Measurements from ENCODE around the gene TTC32. TPM values are rescaled to one million over a fixed set of nuclear protein-coding genes. Genes with fewer than 3 reads are reported as not detected.

The TTC32 gene
- total and polyA plus RNA-seq, 8 donors: 3.2 to 24.3 (median 5.2) TPM

GRCh38 chr2:19887510-19887909, 14.3 kb downstream of the TTC32 start:
- no peak for DNase-seq

GRCh38 chr2:19886261-19886660, 15.5 kb downstream of the TTC32 start:
- Histone ChIP-seq H3K27ac (no peak overlapping the region), H3K27me3 (no peaks in the 10 kb centered on the region), H3K36me3 (no peaks in the 10 kb centered on the region), H3K4me3 (no peak overlapping the region), H3K9me3 (no peaks in the 10 kb centered on the region), H3K4me1 (no peaks in the 10 kb centered on the region)
- 74 to 89% methylated on average over 11 of the region's 11 CpGs for WGBS, 2 donors
- no peak for ATAC-seq
- intact Hi-C loops (cut with DNase I): no loop called here
- TF ChIP-seq CTCF (IDR thresholded peaks at IDR 0.05): no peak
- FAIRE-seq: no peak
- DNase-seq: no peak

More at GRCh38 chr2:19887510-19887909, 14.3 kb downstream of the TTC32 start:
- no peaks in the 10 kb centered on the region for H3K9me3 ChIP-seq
- no peaks in the 10 kb centered on the region for H3K36me3 ChIP-seq
- no peaks in the 10 kb centered on the region for H3K4me1 ChIP-seq
- FAIRE-seq: no peak
- no peak overlapping the region for H3K27ac ChIP-seq
- H3K27me3 ChIP-seq: no peaks in the 10 kb centered on the region
- H3K4me3 ChIP-seq: no peak overlapping the region
- peak in 1 of 4 donors; percentile 14 for ATAC-seq
- TF ChIP-seq CTCF (IDR thresholded peaks at IDR 0.05): no peak
- WGBS, 2 donors: 81 to 85% methylated on average over 7 of the region's 7 CpGs
- intact Hi-C loops (cut with DNase I): no loop called here

GRCh38 chr2:19885791-19886190, 16.0 kb downstream of the TTC32 start:
- intact Hi-C loops (cut with DNase I): no loop called here
- no peak for DNase-seq
- no peak for ATAC-seq
- no peak for TF ChIP-seq CTCF (IDR thresholded peaks at IDR 0.05)
- no peaks in the 10 kb centered on the region for H3K36me3 ChIP-seq
- H3K9me3 ChIP-seq: no peaks in the 10 kb centered on the region
- H3K4me3 ChIP-seq: no peak overlapping the region
- H3K27ac ChIP-seq: no peak overlapping the region
- FAIRE-seq: no peak
- no peaks in the 10 kb centered on the region for H3K4me1 ChIP-seq
- 70 to 84% methylated on average over 7 of the region's 7 CpGs for WGBS, 2 donors
- H3K27me3 ChIP-seq: no peaks in the 10 kb centered on the region

- no peaks in the 10 kb centered on the region for H3K36me3 ChIP-seq
- no peak for TF ChIP-seq CTCF (IDR thresholded peaks at IDR 0.05)
- no peak overlapping the region for H3K4me3 ChIP-seq
- ATAC-seq: no peak
- no peaks in the 10 kb centered on the region for H3K4me1 ChIP-seq
- H3K27me3 ChIP-seq: no peaks in the 10 kb centered on the region
- no peak overlapping the region for H3K27ac ChIP-seq
- no peaks in the 10 kb centered on the region for H3K9me3 ChIP-seq
- WGBS, 2 donors: 93 to 94% methylated on average over 8 of the region's 8 CpGs
- intact Hi-C loops (cut with DNase I): no loop called here
- FAIRE-seq: no peak
- DNase-seq: no peak
These were observed 17.6 kb downstream of the TTC32 start for GRCh38 chr2:19883971-19884720.

GRCh38 chr2:19883486-19883885, 18.3 kb downstream of the TTC32 start:
- 31 to 43% methylated on average over 2 of the region's 2 CpGs for WGBS, 2 donors
- ATAC-seq (no peak), FAIRE-seq (no peak), DNase-seq (no peak)
- TF ChIP-seq CTCF (IDR thresholded peaks at IDR 0.05): no peak
- Histone ChIP-seq H3K36me3 (no peaks in the 10 kb centered on the region), H3K9me3 (no peaks in the 10 kb centered on the region), H3K4me1 (no peaks in the 10 kb centered on the region), H3K4me3 (no peak overlapping the region), H3K27ac (no peak overlapping the region), H3K27me3 (no peaks in the 10 kb centered on the region)
- intact Hi-C loops (cut with DNase I): no loop called here
